GM12878 (cell line): ENCODE measurements around the gene SMIM9. TPM values are rescaled to one million over a fixed set of nuclear protein-coding genes. Genes with fewer than 3 reads are reported as not detected.

ENCODE experiments used
- ATAC-seq: fragments of 200-7000 bp; cut with Tn5 transposase; 3 replicates; pipeline ENCODE4 v1.9.1; 2020; ENCODE audit warnings: mild to moderate bottlenecking, moderate library complexity
- BruUV-seq: library from RNA; stranded (reverse); fragments of 400-500 nt; replicated peaks from 2 replicates; lab custom pipeline; 2021; lab: Mats Ljungman, UMichigan
- CTCF ChIA-PET: fragments of 300-600 bp; sonication (Branson Sonifier 250); formaldehyde crosslinking; extraction: SDS; loops from one replicate; lab custom pipeline; 2021; ENCODE audit warnings: inconsistent platforms; lab: Yijun Ruan, JAX
- POLR2A ChIA-PET: fragments of 350-600 bp; formaldehyde crosslinking; extraction: SDS; loops from one replicate; lab custom pipeline; 2021; ENCODE audit warnings: inconsistent platforms; lab: Charles Lee
- RAD21 ChIA-PET: fragments of 300-600 bp; sonication (Branson Sonifier 250); formaldehyde crosslinking; loops from one replicate; lab custom pipeline; 2023; ENCODE audit warnings: antibody characterized with exemption; ENCODE audit not compliant: unreplicated experiment; lab: Charles Lee
- SMC1A ChIA-PET: fragments of 300-600 bp; sonication (Branson Sonifier 250); formaldehyde crosslinking; loops from one replicate; lab custom pipeline; 2023; ENCODE audit not compliant: unreplicated experiment, uncharacterized antibody; lab: Charles Lee
- DNase-seq: peaks from one replicate; pipeline ENCODE4 v3.0.0-alpha.2; 2011; ENCODE audit warnings: low read depth, low spot score
- FAIRE-seq: peaks from 3 replicates; lab custom pipeline; 2011; peaks lifted over from hg19 to GRCh38; lab: Jason Lieb, UNC
- H2AFZ ChIP-seq: 2 replicates; pipeline ENCODE4 v1.6.0; 2011; ENCODE audit warnings: low read depth, low read length, control low read depth; ENCODE audit not compliant: control insufficient read depth
- H3K27ac ChIP-seq: 2 replicates; pipeline ENCODE4 v1.5.1; 2011; ENCODE audit warnings: control low read depth; ENCODE audit not compliant: control insufficient read depth, insufficient read depth
- H3K27me3 ChIP-seq, 2 experiments: replicated peaks in 1 of 2; 2 replicates each; pipeline versions ENCODE4 v1.6.0 to v1.6.1; 2011; ENCODE audit warnings: low read length in 1 of 2; ENCODE audit not compliant: control insufficient read depth in 2 of 2, insufficient read depth in 2 of 2
- H3K36me3 ChIP-seq, 2 experiments: 2 replicates each; pipeline ENCODE4 v1.5.1; 2011; ENCODE audit warnings: low read length in 1 of 2; ENCODE audit not compliant: control insufficient read depth in 2 of 2, insufficient read depth in 2 of 2
- H3K4me1 ChIP-seq: 2 replicates; pipeline ENCODE4 v1.6.1; 2011; ENCODE audit warnings: mild to moderate bottlenecking, low read length, moderate library complexity, mixed read lengths; ENCODE audit not compliant: control insufficient read depth, insufficient read depth
- H3K4me2 ChIP-seq: 2 replicates; pipeline ENCODE4 v1.6.0; 2011; ENCODE audit warnings: control low read depth; ENCODE audit not compliant: control insufficient read depth, insufficient read depth
- H3K4me3 ChIP-seq: fragments of 200-600 bp; sonication (generic); 2 replicates; pipeline ENCODE4 v1.5.1; 2016
- H3K79me2 ChIP-seq: 2 replicates; pipeline ENCODE4 v1.6.0; 2011; ENCODE audit warnings: low read length; ENCODE audit not compliant: control insufficient read depth, insufficient read depth
- H3K9ac ChIP-seq: 2 replicates; pipeline ENCODE4 v1.8.0; 2011; ENCODE audit warnings: low read length, control low read depth, mixed read lengths; ENCODE audit not compliant: control insufficient read depth, insufficient read depth
- H3K9me3 ChIP-seq: replicated peaks from 3 replicates; pipeline ENCODE4 v1.5.1; 2011; ENCODE audit warnings: mild to moderate bottlenecking, low read length; ENCODE audit not compliant: control insufficient read depth, insufficient read depth
- H4K20me1 ChIP-seq: 2 replicates; pipeline ENCODE4 v1.6.0; 2011; ENCODE audit not compliant: control insufficient read depth, insufficient read depth
- ATF7 ChIP-seq: fragments of 450-650 bp; IDR thresholded peaks from 2 replicates; pipeline ENCODE4 v1.6.1; 2016; ENCODE audit warnings: low read depth, mild to moderate bottlenecking
- BACH1 ChIP-seq: fragments of 450-650 bp; IDR thresholded peaks from 2 replicates; pipeline ENCODE4 v1.6.1; 2017; ENCODE audit warnings: mild to moderate bottlenecking, borderline replicate concordance
- FOXK2 ChIP-seq: fragments of 450-650 bp; IDR thresholded peaks from 2 replicates; pipeline ENCODE4 v1.6.1; 2017; ENCODE audit warnings: mild to moderate bottlenecking, moderate library complexity
- HDAC6 ChIP-seq: fragments of 200-600 bp; sonication (generic); IDR thresholded peaks from one replicate; pipeline ENCODE4 v1.8.0; 2017; ENCODE audit warnings: antibody characterized with exemption; ENCODE audit not compliant: unreplicated experiment
- HDGF ChIP-seq: fragments of 450-650 bp; IDR thresholded peaks from 2 replicates; pipeline ENCODE4 v1.6.1; 2016; ENCODE audit warnings: antibody characterized with exemption
- LARP7 ChIP-seq: fragments of 450-650 bp; IDR thresholded peaks from 2 replicates; pipeline ENCODE4 v1.6.1; 2017; ENCODE audit warnings: mild to moderate bottlenecking
- MTA2 ChIP-seq: fragments of 450-650 bp; IDR thresholded peaks from 2 replicates; pipeline ENCODE4 v1.6.1; 2016; ENCODE audit warnings: low read depth, mild to moderate bottlenecking, moderate library complexity
- STAT1 ChIP-seq: fragments of 450-650 bp; conservative IDR thresholded peaks from 2 replicates; pipeline ENCODE4 v1.6.1; 2014; ENCODE audit warnings: antibody characterized with exemption, mild to moderate bottlenecking
- STAT3 ChIP-seq: IDR thresholded peaks from 2 replicates; pipeline ENCODE4 v1.6.1; 2011; ENCODE audit warnings: low read depth, low read length, improper control_type of control experiment
- ZZZ3 ChIP-seq: IDR thresholded peaks from 2 replicates; pipeline ENCODE4 v1.6.1; 2011; ENCODE audit warnings: low read depth; ENCODE audit not compliant: control insufficient read depth, insufficient read length
- WGBS: methylation state at CpG from one replicate; pipeline ENCODE4 v1.1.6; 2016; ENCODE audit warnings: low lambda C conversion rate; ENCODE audit not compliant: insufficient replicate concordance, insufficient coverage; ENCODE audit errors: missing lambda C conversion rate; 5-methylcytosine and 5-hydroxymethylcytosine counted together
- in situ Hi-C: fragments of 300-500 bp; cut with MboI; formaldehyde crosslinking; loops from 9 replicates; pipeline ENCODE4 v1.14.3; 2018; ENCODE audit warnings: mixed read lengths
- intact Hi-C: fragments of 100-400 bp; cut with micrococcal nuclease; formaldehyde crosslinking; loops from one replicate; pipeline ENCODE4 v1.14.2; 2022; ENCODE audit not compliant: unreplicated experiment
- polyA plus RNA-seq, 11 experiments: library from polyadenylated mRNA; depleted of rRNA in 4 of 11; unstranded in 6 of 11; stranded (reverse) in 5 of 11; fragments of >200 nt; fragmentation: Nextera tagmentation in 4 of 11; fragmentation: Illumina TruSeq in 1 of 11; extraction: Ambion mirVana in 4 of 11; extraction: Trizol in 1 of 11; gene quantifications; 1 replicate in 1 of 11; 2 replicates in 10 of 11; pipeline versions ENCODE4 v1.2.1 to v1.2.3, GENCODE V29; 2011 to 2016; ENCODE audit warnings: inconsistent platforms in 2 of 11, missing spikeins in 2 of 11, low read depth in 1 of 11
- total RNA-seq, 4 experiments: library from RNA; depleted of rRNA in 3 of 4; stranded (reverse); fragments of >200 nt in 3 of 4; fragmentation: Illumina TruSeq in 1 of 4; extraction: Trizol in 1 of 4; gene quantifications; 2 replicates each; pipeline versions ENCODE4 v1.2.1 to v1.2.3, GENCODE V29; 2013 to 2021
- TF ChIP-seq, protein P1 (sequence below): fragments of 450-650 bp; IDR thresholded peaks from 2 replicates; pipeline ENCODE4 v1.6.1; 2017; ENCODE audit warnings: antibody characterized with exemption, mild to moderate bottlenecking, moderate library complexity
- TF ChIP-seq, protein P2 (sequence below), 3 experiments: IDR thresholded peaks in 2 of 3; conservative IDR thresholded peaks in 1 of 3; 2 replicates each; pipeline ENCODE4 v1.5.1; 2011; ENCODE audit warnings: low read depth in 3 of 3, low read length in 3 of 3, mild to moderate bottlenecking in 3 of 3, control low read depth in 2 of 3, moderate library complexity in 2 of 3, inconsistent platforms in 1 of 3, mixed read lengths in 1 of 3; ENCODE audit not compliant: control insufficient read depth in 2 of 3, insufficient read depth in 1 of 3; ENCODE audit errors: extremely low read depth in 1 of 3
- TF ChIP-seq, protein P3 (sequence below): fragments of 450-650 bp; IDR thresholded peaks from 2 replicates; pipeline ENCODE4 v1.6.1; 2017; ENCODE audit warnings: mild to moderate bottlenecking, low read depth, inconsistent platforms; ENCODE audit not compliant: poor library complexity, severe bottlenecking
- TF ChIP-seq, protein P4 (sequence below): IDR thresholded peaks from 2 replicates; pipeline ENCODE4 v1.6.1; 2012; ENCODE audit warnings: low read depth, low read length, improper control_type of control experiment

The SMIM9 gene
- total and polyA plus RNA-seq, 10 of the 15 experiments (the other 5 are each of a cell fraction or from before 2014, with no cell fraction given) = not detected

DNA sequence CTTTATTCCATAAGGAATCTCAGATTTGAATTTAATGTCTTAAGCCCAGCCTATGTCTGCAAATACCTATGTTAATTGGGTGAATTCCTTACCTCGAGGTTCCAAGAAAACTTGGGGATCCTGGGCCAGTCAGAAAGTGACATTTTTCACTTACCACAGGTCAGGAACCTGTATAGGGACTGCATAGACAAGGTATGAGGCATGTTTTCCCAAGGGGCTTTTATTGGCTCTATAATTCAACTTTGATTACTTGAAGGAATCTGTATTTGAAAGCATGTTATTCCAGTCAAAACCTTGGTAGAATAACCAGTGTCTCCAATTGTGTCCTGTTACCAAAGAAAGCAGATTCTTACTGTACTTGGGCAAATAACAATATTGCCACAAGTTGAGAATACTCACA, 20.7 kb downstream of the SMIM9 start (continued):
- TF ChIP-seq FOXK2 (no peak), STAT3 (no peak)

DNA sequence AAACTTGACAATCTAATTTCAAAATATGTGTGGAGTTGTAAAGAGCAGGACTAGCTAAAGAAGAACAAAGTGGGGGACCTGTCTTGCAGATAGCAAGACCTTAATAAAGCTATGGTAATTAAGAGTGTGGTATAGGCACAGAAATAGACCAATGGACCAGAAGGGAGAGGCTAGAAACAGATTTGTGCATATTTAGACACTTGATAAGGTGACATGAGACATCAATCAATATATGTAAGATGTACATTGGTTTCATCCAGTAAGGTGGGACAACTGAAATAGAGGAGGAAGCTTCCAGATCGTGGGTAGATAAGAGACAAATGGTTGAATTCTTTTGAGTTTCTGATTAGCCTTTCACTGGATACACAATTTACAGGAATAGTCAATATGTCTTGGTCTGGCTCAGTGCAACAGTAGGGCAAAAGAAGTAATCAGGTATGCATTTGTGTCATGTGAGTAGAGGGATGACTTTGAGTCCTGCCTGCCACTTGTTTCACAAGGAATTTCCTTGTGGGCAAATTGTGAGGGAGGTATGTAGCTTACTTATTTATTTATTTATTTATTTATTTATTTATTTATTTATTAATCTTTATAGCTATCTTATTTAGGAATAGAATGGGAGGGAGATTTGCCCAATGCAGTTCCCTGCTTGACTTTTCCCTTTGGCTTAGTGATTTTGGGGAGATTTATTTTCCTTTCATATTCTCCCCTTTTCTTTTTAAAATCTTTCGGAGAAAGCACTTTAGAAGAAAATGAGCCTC, 21.9 kb downstream of the SMIM9 start:
- H3K9me3 ChIP-seq = no peaks in the 10 kb centered on the region; the same call in 2 of the 3 replicates
- SMC1A ChIA-PET = interaction anchor here (1.1 to 2.6 kb wide), 5 partner anchors 8 to 64 kb away, joined by 3 to 12 read pairs (median 5); no protein-coding TSS in a partner anchor
- intact Hi-C loops = no loop called here
- H3K36me3 ChIP-seq = no peaks in the 10 kb centered on the region
- H3K4me1 ChIP-seq = no peaks in the 10 kb centered on the region
- H4K20me1 ChIP-seq = no peaks in the 10 kb centered on the region
- DNase-seq (no peak), ATAC-seq (no peak), FAIRE-seq (no peak)
- CTCF ChIA-PET = interaction anchor here (0.9 to 2.3 kb wide), 4 partner anchors 10 to 28 kb away, joined by 3 to 5 read pairs (median 4); no protein-coding TSS in a partner anchor
- WGBS = 43% methylated on average over 2 of the region's 2 CpGs
- H3K4me3 ChIP-seq = no peak overlapping the region
- in situ Hi-C loops = no loop called here
- no peak overlapping the region for H3K4me2 ChIP-seq
- no peaks in the 10 kb centered on the region for H3K79me2 ChIP-seq
- no peak overlapping the region for H3K27ac ChIP-seq
- POLR2A ChIA-PET = no interaction called here
- BruUV-seq = no TSS peak
- no peak overlapping the region for H2AFZ ChIP-seq
- no peaks in the 10 kb centered on the region for H3K27me3 ChIP-seq
- H3K9ac ChIP-seq = no peak overlapping the region
- RAD21 ChIA-PET = interaction anchor here (1.0 kb wide), 1 partner anchor 16 kb away, joined by 3 read pairs; no protein-coding TSS in a partner anchor
- TF ChIP-seq ZZZ3 = no peak
- TF ChIP-seq HDAC6 = no peak
- TF ChIP-seq STAT1 = no peak
- TF ChIP-seq, protein P1, sequence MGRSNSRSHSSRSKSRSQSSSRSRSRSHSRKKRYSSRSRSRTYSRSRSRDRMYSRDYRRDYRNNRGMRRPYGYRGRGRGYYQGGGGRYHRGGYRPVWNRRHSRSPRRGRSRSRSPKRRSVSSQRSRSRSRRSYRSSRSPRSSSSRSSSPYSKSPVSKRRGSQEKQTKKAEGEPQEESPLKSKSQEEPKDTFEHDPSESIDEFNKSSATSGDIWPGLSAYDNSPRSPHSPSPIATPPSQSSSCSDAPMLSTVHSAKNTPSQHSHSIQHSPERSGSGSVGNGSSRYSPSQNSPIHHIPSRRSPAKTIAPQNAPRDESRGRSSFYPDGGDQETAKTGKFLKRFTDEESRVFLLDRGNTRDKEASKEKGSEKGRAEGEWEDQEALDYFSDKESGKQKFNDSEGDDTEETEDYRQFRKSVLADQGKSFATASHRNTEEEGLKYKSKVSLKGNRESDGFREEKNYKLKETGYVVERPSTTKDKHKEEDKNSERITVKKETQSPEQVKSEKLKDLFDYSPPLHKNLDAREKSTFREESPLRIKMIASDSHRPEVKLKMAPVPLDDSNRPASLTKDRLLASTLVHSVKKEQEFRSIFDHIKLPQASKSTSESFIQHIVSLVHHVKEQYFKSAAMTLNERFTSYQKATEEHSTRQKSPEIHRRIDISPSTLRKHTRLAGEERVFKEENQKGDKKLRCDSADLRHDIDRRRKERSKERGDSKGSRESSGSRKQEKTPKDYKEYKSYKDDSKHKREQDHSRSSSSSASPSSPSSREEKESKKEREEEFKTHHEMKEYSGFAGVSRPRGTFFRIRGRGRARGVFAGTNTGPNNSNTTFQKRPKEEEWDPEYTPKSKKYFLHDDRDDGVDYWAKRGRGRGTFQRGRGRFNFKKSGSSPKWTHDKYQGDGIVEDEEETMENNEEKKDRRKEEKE = no peak
- no peak for TF ChIP-seq MTA2
- TF ChIP-seq, protein P2, sequence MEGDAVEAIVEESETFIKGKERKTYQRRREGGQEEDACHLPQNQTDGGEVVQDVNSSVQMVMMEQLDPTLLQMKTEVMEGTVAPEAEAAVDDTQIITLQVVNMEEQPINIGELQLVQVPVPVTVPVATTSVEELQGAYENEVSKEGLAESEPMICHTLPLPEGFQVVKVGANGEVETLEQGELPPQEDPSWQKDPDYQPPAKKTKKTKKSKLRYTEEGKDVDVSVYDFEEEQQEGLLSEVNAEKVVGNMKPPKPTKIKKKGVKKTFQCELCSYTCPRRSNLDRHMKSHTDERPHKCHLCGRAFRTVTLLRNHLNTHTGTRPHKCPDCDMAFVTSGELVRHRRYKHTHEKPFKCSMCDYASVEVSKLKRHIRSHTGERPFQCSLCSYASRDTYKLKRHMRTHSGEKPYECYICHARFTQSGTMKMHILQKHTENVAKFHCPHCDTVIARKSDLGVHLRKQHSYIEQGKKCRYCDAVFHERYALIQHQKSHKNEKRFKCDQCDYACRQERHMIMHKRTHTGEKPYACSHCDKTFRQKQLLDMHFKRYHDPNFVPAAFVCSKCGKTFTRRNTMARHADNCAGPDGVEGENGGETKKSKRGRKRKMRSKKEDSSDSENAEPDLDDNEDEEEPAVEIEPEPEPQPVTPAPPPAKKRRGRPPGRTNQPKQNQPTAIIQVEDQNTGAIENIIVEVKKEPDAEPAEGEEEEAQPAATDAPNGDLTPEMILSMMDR (IDR thresholded peaks at IDR 0.05 in 2 of 3, conservative IDR thresholded peaks at IDR 0.05 in 1 of 3; ENCODE audit: control insufficient read depth in 2 of 3, extremely low read depth in 1 of 3, insufficient read depth in 1 of 3, low read depth in 3 of 3, low read length in 3 of 3) = no peak
- TF ChIP-seq, protein P3, sequence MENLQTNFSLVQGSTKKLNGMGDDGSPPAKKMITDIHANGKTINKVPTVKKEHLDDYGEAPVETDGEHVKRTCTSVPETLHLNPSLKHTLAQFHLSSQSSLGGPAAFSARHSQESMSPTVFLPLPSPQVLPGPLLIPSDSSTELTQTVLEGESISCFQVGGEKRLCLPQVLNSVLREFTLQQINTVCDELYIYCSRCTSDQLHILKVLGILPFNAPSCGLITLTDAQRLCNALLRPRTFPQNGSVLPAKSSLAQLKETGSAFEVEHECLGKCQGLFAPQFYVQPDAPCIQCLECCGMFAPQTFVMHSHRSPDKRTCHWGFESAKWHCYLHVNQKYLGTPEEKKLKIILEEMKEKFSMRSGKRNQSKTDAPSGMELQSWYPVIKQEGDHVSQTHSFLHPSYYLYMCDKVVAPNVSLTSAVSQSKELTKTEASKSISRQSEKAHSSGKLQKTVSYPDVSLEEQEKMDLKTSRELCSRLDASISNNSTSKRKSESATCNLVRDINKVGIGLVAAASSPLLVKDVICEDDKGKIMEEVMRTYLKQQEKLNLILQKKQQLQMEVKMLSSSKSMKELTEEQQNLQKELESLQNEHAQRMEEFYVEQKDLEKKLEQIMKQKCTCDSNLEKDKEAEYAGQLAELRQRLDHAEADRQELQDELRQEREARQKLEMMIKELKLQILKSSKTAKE = no peak
- no peak for TF ChIP-seq ATF7
- no peak for TF ChIP-seq BACH1
- TF ChIP-seq, protein P4, sequence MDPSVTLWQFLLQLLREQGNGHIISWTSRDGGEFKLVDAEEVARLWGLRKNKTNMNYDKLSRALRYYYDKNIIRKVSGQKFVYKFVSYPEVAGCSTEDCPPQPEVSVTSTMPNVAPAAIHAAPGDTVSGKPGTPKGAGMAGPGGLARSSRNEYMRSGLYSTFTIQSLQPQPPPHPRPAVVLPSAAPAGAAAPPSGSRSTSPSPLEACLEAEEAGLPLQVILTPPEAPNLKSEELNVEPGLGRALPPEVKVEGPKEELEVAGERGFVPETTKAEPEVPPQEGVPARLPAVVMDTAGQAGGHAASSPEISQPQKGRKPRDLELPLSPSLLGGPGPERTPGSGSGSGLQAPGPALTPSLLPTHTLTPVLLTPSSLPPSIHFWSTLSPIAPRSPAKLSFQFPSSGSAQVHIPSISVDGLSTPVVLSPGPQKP = no peak
- no peak for TF ChIP-seq HDGF
- TF ChIP-seq LARP7 = no peak
